ENCODE data around the gene TFAP2E.

Gene TFAP2E

DNA sequence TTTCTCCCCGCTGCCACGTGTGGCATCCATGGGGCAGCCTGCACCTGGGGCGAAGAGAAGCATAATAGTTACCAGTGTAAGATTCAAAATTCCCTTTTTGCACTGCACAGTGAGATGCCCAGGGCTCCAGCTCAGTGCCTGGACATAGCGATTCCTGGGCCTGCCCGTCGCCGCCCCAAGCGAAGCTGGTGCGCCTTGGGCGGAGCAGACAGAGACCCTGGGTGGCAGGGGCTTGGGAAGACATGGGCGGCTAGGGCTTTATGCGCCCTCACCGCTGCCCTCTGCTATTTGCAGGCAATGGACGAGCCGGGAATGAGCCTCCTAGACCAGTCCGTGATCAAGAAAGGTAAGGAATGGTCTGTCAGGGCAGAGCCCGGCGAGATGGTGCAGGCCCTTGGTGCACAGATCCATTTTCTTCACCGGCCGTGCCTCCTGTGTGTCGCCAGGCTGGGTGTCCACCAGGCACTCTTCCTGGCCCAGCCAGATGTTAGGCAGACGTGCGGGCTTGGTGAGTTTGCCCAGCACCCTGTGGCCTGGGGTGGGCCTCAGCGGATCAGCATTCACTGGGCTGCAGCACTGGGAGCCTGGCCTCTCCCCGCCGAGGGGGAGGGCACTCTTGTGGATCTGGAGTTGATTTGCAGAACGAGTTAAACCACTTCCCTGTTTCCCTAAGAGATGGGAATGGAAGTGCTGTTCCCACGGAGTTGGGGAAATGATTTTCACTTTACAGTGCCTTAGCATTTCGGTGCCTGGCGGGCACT is 1.7 kb downstream of the TFAP2E start:
- no peak for TF ChIP-seq GATA2 (IDR thresholded peaks at IDR 0.05; ENCODE audit: low read depth, low read length)
- TF ChIP-seq GATA3 (IDR thresholded peaks at IDR 0.05; ENCODE audit: low read depth, low read length), result no peak

DNA sequence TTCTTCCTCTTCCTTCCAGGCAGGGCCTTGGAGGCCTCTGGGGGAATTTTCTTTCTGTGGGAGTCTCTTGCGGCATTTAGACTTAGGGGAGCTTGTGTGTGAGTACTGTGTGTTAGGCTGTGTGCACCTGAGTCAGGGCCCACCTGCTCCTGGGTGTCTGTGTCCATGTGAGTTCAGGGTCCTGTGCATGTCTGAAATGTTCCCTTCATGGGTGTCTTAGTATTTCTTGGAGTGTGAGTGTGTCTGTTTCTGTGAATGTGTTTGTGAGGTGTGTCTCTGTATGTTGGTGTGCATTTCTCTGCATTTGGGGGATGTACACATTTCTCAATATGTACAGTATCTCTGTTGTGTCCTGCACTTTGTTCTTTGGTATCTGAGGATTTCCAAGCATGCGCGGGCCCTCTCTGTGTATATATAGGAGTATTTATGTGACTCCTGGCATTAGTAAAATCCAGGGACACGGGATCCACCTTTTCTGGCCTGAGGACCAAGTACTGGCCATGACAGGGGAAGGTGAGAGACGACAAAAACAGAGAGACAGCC is 2.4 kb downstream of the TFAP2E start:
- TF ChIP-seq GATA2 (IDR thresholded peaks at IDR 0.05; ENCODE audit: low read depth, low read length), result no peak
- TF ChIP-seq GATA3 (IDR thresholded peaks at IDR 0.05; ENCODE audit: low read depth, low read length), result no peak

DNA sequence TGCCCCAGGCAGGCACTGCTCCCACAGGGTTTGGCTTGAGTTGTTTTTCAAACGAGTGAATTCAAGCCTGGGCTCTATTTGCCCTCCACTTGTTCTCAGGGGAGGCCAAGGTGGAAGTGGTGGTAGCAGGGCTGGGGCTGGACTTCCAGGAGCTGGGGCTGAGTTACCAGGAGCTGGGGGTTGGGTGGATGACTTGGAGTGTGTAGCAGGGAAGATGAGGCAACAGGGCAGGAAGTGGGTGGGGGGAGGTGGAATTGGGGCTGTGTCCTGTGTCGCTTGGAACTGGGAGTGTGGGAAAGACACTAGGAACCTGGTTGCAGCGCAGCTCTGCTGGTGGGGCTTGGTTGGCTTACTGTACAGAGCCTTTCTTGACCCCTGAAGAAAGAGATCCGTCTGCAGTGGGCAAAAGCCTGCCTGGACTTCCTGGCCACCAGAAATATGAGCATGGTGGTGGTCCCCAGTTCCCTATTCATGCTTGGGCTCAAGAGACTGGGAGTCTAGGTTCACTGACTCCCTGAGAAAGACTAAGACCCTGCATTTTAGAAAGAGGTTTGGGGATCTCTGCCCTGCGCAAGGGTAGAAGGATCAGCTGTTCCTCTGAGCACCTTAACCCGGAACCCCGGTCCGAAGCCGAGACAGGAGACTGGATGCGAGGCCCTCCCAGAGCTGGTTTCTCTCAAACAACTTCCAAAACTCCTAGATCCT is 3.1 kb downstream of the TFAP2E start:
- TF ChIP-seq GATA3 (IDR thresholded peaks at IDR 0.05; ENCODE audit: low read depth, low read length) (no peak), GATA2 (IDR thresholded peaks at IDR 0.05; ENCODE audit: low read depth, low read length) (no peak)

DNA sequence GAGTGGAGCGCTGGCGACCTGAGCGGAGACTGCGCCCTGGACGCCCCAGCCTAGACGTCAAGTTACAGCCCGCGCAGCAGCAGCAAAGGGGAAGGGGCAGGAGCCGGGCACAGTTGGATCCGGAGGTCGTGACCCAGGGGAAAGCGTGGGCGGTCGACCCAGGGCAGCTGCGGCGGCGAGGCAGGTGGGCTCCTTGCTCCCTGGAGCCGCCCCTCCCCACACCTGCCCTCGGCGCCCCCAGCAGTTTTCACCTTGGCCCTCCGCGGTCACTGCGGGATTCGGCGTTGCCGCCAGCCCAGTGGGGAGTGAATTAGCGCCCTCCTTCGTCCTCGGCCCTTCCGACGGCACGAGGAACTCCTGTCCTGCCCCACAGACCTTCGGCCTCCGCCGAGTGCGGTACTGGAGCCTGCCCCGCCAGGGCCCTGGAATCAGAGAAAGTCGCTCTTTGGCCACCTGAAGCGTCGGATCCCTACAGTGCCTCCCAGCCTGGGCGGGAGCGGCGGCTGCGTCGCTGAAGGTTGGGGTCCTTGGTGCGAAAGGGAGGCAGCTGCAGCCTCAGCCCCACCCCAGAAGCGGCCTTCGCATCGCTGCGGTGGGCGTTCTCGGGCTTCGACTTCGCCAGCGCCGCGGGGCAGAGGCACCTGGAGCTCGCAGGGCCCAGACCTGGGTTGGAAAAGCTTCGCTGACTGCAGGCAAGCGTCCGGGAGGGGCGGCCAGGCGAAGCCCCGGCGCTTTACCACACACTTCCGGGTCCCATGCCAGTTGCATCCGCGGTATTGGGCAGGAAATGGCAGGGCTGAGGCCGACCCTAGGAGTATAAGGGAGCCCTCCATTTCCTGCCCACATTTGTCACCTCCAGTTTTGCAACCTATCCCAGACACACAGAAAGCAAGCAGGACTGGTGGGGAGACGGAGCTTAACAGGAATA is 4.2 kb downstream of the TFAP2E start:
- TF ChIP-seq GATA3 (IDR thresholded peaks at IDR 0.05; ENCODE audit: low read depth, low read length) (no peak), GATA2 (IDR thresholded peaks at IDR 0.05; ENCODE audit: low read depth, low read length) (no peak)

DNA sequence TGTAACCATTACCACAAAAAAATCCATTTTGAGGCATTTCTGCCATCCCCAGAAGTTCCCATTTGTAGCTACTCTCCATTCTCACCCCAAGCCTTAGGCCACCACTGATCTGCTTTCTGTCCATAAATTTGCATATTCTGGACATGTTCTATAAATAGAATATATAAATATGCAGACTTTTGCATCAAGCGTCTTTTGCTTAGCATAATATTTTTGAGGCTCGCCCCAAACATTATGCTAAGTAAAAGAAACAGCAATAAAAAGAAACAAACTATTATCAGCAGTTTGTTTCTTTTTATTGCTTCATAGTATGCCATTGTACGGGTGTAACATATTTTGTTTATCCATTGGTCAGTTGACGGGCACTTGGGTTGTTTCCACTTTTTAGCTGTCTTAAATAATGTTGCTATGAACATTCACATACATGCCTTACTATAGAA is 7.9 kb downstream of the TFAP2E start:
- TF ChIP-seq GATA2 (IDR thresholded peaks at IDR 0.05; ENCODE audit: low read depth, low read length), result no peak
- no peak for TF ChIP-seq GATA3 (IDR thresholded peaks at IDR 0.05; ENCODE audit: low read depth, low read length)

DNA sequence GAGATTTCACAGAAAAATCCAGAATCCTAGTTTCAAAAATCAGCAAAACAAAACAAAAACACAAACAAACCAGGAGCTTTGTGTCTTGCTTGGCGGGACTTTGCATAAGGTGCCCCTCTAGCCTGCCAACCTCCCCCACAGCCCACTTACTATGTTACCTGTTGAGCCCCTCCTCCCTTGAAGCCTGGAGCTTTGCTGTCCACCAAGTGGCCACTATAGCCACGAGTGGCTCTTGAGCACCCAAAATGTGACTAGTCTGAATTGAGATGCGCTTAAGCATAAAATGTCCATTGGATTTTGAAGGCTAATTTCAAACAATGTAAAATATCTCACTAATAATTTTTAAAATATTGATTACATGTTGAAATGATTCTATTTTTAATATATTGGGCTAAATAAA is 12.2 kb downstream of the TFAP2E start:
- TF ChIP-seq GATA2 (IDR thresholded peaks at IDR 0.05; ENCODE audit: low read depth, low read length), result no peak
- no peak for TF ChIP-seq GATA3 (IDR thresholded peaks at IDR 0.05; ENCODE audit: low read depth, low read length)

DNA sequence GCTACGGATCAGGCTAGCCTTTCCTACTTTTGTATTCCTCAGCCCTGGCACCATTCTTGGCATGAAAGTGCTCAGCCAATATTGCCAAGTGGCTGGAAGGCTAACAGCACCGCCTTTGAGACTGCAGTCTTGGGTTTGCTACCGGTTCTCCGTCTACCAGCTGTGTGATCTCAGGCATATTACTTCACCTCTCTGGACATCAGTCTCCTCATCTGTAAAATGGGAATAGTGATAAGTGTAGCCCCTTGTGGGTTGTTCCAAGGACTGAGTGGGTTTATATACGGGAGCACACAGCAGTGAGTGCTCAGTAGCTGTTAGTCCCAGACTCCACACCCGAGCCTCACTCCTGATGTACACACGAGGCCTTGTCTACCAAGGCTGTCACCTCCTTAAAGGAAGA is 13.7 kb downstream of the TFAP2E start:
- TF ChIP-seq GATA3 (IDR thresholded peaks at IDR 0.05; ENCODE audit: low read depth, low read length) (no peak), GATA2 (IDR thresholded peaks at IDR 0.05; ENCODE audit: low read depth, low read length) (no peak)

DNA sequence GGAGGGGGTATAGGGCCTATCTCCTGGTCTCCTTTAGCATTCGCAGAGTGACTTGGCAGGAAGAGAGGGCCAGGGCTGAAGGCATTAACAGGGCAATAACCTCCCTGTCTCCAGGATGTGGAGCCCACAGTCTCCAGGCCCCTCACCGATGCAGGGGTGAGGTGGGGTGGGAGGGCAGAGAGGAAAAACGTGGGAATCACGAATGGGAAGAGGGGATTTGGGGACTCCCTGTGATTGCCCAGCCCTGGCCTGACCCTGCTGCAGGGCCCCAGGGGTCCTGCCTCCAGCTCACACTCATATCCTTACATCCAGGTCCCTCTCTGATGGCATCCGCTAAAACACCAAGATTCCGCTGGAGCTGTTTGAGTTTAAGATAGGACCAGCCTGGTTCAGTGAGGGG is 14.6 kb downstream of the TFAP2E start:
- TF ChIP-seq GATA2 (IDR thresholded peaks at IDR 0.05; ENCODE audit: low read depth, low read length), result no peak
- no peak for TF ChIP-seq GATA3 (IDR thresholded peaks at IDR 0.05; ENCODE audit: low read depth, low read length)

DNA sequence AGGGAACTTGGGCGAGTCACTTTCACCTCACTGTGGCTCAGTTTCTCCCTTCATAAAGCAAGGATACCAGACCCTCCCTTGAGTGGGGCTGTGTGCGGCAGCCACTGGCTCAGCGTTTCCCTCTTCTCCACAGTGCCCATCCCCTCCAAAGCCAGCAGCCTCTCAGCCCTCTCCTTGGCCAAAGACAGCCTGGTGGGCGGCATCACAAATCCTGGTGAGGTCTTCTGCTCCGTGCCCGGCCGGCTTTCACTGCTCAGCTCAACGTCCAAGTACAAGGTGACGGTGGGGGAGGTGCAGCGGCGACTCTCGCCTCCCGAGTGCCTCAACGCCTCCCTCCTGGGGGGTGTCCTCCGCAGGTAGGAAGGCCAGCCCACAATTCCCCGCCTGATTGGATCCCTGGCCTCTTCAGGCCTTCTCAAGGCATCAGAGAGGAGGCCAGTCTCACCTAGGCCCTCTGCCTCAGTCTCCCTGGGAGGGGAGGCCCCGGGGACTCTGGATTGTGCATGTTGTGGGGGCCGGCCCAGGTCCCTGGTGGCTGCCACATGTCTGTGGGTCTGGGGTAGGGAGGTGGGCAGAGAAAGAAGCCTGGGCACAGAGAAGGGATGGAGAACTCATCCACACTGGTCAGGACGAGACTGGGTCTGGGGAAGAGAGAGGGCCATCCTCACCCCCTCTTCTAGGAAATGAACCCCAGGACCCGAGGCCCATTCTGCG is 15.2 kb downstream of the TFAP2E start:
- TF ChIP-seq GATA2 (IDR thresholded peaks at IDR 0.05; ENCODE audit: low read depth, low read length) (no peak), GATA3 (IDR thresholded peaks at IDR 0.05; ENCODE audit: low read depth, low read length) (no peak)

DNA sequence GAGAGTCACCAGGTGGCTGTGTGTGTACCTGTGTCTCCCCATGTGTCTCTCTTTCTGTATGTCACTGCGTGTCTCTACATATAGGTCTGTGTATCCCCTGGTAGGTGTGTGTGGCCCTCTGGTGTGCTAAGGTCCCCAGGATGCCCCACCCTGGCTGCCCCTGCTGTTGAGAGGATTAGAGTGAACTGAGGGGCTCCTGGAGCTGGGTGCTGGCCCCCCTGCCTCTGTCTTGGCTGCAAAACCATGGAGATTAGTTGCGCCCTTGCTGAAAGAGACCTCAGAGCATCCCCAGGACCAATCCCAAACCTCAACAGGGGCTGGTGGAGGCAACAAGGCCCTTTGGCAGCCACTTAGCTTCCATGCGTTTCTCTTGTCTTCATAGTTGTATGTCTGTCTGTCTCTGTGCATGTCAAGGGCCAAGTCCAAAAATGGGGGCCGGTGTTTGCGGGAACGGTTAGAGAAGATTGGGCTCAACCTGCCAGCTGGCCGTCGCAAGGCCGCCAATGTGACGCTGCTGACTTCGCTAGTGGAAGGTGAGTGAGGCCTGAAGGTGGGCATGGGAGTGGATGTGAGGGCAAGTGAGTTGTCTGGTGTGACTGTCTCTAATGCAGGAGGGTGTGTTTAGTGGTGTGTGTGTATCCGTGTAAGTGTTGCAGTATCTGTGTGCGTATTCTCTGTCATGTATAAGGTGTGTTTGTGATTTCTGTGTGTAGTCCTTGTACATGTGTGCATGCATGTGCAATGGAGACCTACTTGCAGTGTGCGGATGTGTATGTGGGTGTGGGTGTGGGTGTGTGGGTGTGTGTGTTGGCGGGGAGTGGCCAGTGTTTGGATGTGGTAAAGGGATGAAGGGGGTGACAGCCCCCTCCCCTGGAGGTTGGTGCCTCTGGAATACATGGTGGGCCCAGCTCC is 16.7 kb downstream of the TFAP2E start:
- TF ChIP-seq GATA3 (IDR thresholded peaks at IDR 0.05; ENCODE audit: low read depth, low read length), result no peak
- no peak for TF ChIP-seq GATA2 (IDR thresholded peaks at IDR 0.05; ENCODE audit: low read depth, low read length)

DNA sequence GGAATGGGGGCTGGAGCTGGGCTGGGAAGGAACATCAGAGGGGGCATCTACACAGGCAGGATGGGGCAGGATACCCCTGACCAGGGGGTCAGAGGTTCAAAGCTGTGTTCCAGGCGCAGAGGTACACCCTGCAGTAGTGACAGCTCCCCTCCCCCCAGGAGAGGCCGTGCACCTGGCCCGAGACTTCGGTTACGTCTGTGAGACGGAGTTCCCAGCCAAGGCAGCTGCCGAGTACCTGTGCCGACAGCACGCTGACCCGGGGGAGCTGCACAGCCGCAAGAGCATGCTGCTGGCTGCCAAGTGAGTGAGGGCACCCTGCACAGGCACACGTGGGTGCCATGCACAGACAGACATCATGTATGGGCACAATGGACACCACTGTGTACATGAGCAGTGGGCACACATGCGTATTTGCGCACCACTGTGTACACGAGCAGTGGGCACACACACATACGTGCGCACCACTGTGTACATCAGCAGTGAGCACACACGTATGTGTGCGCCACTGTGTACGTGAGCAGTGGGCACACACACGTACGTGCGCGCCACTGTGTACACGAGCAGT is 17.4 kb downstream of the TFAP2E start:
- TF ChIP-seq GATA3 (IDR thresholded peaks at IDR 0.05; ENCODE audit: low read depth, low read length) (no peak), GATA2 (IDR thresholded peaks at IDR 0.05; ENCODE audit: low read depth, low read length) (no peak)

DNA sequence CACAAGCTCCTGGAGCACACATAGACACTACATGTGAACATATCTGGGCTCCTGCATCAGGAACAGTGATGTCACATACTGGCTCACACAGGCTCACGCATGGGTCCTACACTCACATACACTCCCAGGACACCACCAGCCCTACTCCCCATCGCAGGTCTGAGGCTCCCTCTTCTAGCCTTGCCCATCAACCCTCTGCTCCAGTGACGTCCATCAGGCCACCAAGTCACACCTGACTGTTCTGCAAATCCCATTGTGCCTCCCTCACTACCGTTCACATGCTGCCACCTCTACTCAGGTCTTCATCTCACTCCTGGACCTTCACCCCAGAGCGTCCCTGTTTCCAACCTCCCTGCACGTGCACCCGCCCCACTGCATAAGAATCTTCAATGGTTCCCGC is 18.1 kb downstream of the TFAP2E start:
- TF ChIP-seq GATA3 (IDR thresholded peaks at IDR 0.05; ENCODE audit: low read depth, low read length), result no peak
- no peak for TF ChIP-seq GATA2 (IDR thresholded peaks at IDR 0.05; ENCODE audit: low read depth, low read length)
